Measurements from ENCODE around the gene SOX6. TPM values are rescaled to one million over a fixed set of nuclear protein-coding genes. Genes with fewer than 3 reads are reported as not detected.

Gene SOX6
- total RNA-seq, 2 experiments from 2014 or later = 0.13 TPM; not detected in 1

- intact Hi-C loops (cut with micrococcal nuclease; ENCODE audit: unreplicated experiment) = no loop called here
- no peak overlapping the region for H3K4me2 ChIP-seq (ENCODE audit: low read length)
- H3K9me2 ChIP-seq (ENCODE audit: insufficient read depth, low read length) = no peaks in the 10 kb centered on the region
- TF ChIP-seq EZH2phosphoT487 (IDR thresholded peaks at IDR 0.05; ENCODE audit: borderline replicate concordance, low read depth, low read length) (no peak), CTCF (conservative IDR thresholded peaks at IDR 0.05; ENCODE audit: low read length) (no peak)
- no peaks in the 10 kb centered on the region for H3K79me2 ChIP-seq (ENCODE audit: insufficient read depth, low read depth, low read length)
- no peak for DNase-seq (ENCODE audit: low spot score)
- POLR2A ChIA-PET = interaction anchor here (0.6 kb wide), 1 partner anchor 16 kb away, joined by 3 read pairs; no protein-coding TSS in a partner anchor
- no peak overlapping the region for H2AFZ ChIP-seq (ENCODE audit: low read length)
- no peaks in the 10 kb centered on the region for H3K4me1 ChIP-seq (ENCODE audit: insufficient read depth, low read length, poor library complexity, severe bottlenecking)
- no peaks in the 10 kb centered on the region for H3K36me3 ChIP-seq (ENCODE audit: insufficient read depth, low read length)
- H3K4me3 ChIP-seq (ENCODE audit: low read depth, low read length, poor library complexity, severe bottlenecking) = no peak overlapping the region
- no peak overlapping the region for H3K27ac ChIP-seq (ENCODE audit: low read depth, low read length, poor library complexity, severe bottlenecking)
- no peaks in the 10 kb centered on the region for H3K9me3 ChIP-seq (ENCODE audit: low read length)
- CTCF ChIA-PET (ENCODE audit: unreplicated experiment) = no interaction called here
- BruUV-seq (replicated peaks) = no TSS peak
- H4K20me1 ChIP-seq (ENCODE audit: insufficient read depth, low read length) = no peaks in the 10 kb centered on the region
Observed at GRCh38 chr11:16027621-16028020, 328.7 kb downstream of the SOX6 start.

GRCh38 chr11:16026849-16027248 lies 329.5 kb downstream of the SOX6 start:
- intact Hi-C loops (cut with micrococcal nuclease; ENCODE audit: unreplicated experiment) = no loop called here
- POLR2A ChIA-PET = no interaction called here

GRCh38 chr11:16018931-16019330 lies 337.4 kb downstream of the SOX6 start:
- TF ChIP-seq EZH2phosphoT487 (IDR thresholded peaks at IDR 0.05; ENCODE audit: borderline replicate concordance, low read depth, low read length) = no peak
- TF ChIP-seq CTCF (conservative IDR thresholded peaks at IDR 0.05; ENCODE audit: low read length) = no peak
- DNase-seq (ENCODE audit: low spot score) = no peak
- Histone ChIP-seq H3K9me2 (ENCODE audit: insufficient read depth, low read length) (no peaks in the 10 kb centered on the region), H4K20me1 (ENCODE audit: insufficient read depth, low read length) (no peaks in the 10 kb centered on the region), H3K36me3 (ENCODE audit: insufficient read depth, low read length) (no peaks in the 10 kb centered on the region), H3K9me3 (ENCODE audit: low read length) (no peaks in the 10 kb centered on the region), H3K4me3 (ENCODE audit: low read depth, low read length, poor library complexity, severe bottlenecking) (no peak overlapping the region), H3K27ac (ENCODE audit: low read depth, low read length, poor library complexity, severe bottlenecking) (no peak overlapping the region), H3K4me2 (ENCODE audit: low read length) (no peak overlapping the region), H2AFZ (ENCODE audit: low read length) (no peak overlapping the region), H3K79me2 (ENCODE audit: insufficient read depth, low read depth, low read length) (no peaks in the 10 kb centered on the region), H3K4me1 (ENCODE audit: insufficient read depth, low read length, poor library complexity, severe bottlenecking) (no peaks in the 10 kb centered on the region)
- POLR2A ChIA-PET = no interaction called here
- intact Hi-C loops (cut with micrococcal nuclease; ENCODE audit: unreplicated experiment) = no loop called here
- no TSS peak for BruUV-seq (replicated peaks)
- CTCF ChIA-PET (ENCODE audit: unreplicated experiment) = no interaction called here

More at GRCh38 chr11:16026849-16027248, 329.5 kb downstream of the SOX6 start:
- DNase-seq (ENCODE audit: low spot score) = no peak
- no peaks in the 10 kb centered on the region for H3K9me2 ChIP-seq (ENCODE audit: insufficient read depth, low read length)
- no TSS peak for BruUV-seq (replicated peaks)
- no peak for TF ChIP-seq EZH2phosphoT487 (IDR thresholded peaks at IDR 0.05; ENCODE audit: borderline replicate concordance, low read depth, low read length)
- TF ChIP-seq CTCF (conservative IDR thresholded peaks at IDR 0.05; ENCODE audit: low read length) = no peak
- no peaks in the 10 kb centered on the region for H3K4me1 ChIP-seq (ENCODE audit: insufficient read depth, low read length, poor library complexity, severe bottlenecking)
- no peak overlapping the region for H3K4me3 ChIP-seq (ENCODE audit: low read depth, low read length, poor library complexity, severe bottlenecking)
- H3K27ac ChIP-seq (ENCODE audit: low read depth, low read length, poor library complexity, severe bottlenecking) = no peak overlapping the region
- no peak overlapping the region for H3K4me2 ChIP-seq (ENCODE audit: low read length)
- H3K79me2 ChIP-seq (ENCODE audit: insufficient read depth, low read depth, low read length) = no peaks in the 10 kb centered on the region
- H3K9me3 ChIP-seq (ENCODE audit: low read length) = no peaks in the 10 kb centered on the region
- H4K20me1 ChIP-seq (ENCODE audit: insufficient read depth, low read length) = no peaks in the 10 kb centered on the region
- no peaks in the 10 kb centered on the region for H3K36me3 ChIP-seq (ENCODE audit: insufficient read depth, low read length)
- no peak overlapping the region for H2AFZ ChIP-seq (ENCODE audit: low read length)
- CTCF ChIA-PET (ENCODE audit: unreplicated experiment) = no interaction called here

Measured in OCI-LY7 (cell line).